Measurements from ENCODE around the gene GCLM. TPM values are rescaled to one million over a fixed set of nuclear protein-coding genes. Genes with fewer than 3 reads are reported as not detected.

Gene GCLM
- polyA plus RNA-seq, 1 donor (not counting 4 experiments of a cell fraction or from before 2014, with no cell fraction given), result 41.8 TPM

DNA sequence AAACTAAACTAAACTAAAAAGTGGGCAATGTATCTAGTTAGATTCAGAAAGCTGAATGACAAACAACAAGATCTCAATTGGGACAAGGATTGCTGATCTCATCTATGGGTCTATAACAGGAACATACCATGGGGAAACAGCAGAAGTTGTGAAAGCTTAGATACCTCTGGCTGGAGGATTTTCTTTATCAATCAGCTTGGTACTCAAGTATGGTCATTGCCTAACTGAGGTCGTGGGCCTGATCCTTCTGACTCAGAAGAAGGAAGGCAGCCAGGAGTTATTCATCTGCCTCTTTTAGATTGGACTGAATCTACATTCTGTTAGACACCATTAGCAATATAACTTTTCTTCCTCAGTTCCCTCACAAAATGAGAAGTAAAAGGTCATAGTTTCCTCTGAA, 69.9 kb downstream of the GCLM start:
- Histone ChIP-seq H3K4me3 (ENCODE audit: control insufficient read depth in 2 of 3, extremely low read depth in 1 of 3, insufficient read depth in 2 of 3, low read depth in 1 of 3, low read length in 3 of 3) (no peak overlapping the region), H3K36me3 (ENCODE audit: control insufficient read depth in 2 of 2, extremely low read depth in 1 of 2, insufficient read depth in 2 of 2, low read length in 2 of 2) (no peaks in the 10 kb centered on the region), H3K9me3 (ENCODE audit: control insufficient read depth, low read depth, low read length) (no peaks in the 10 kb centered on the region), H3K4me1 (ENCODE audit: control insufficient read depth, extremely low read depth, insufficient read depth, low read length) (no peaks in the 10 kb centered on the region), H3K9me1 (ENCODE audit: control insufficient read depth, extremely low read depth, insufficient read depth, low read length) (no peaks in the 10 kb centered on the region), H3K27me3 (ENCODE audit: control insufficient read depth, extremely low read depth, insufficient read depth, low read length) (no peaks in the 10 kb centered on the region), H4K20me1 (ENCODE audit: control insufficient read depth, extremely low read depth, insufficient read depth, low read length) (no peaks in the 10 kb centered on the region), H3K4me2 (ENCODE audit: control insufficient read depth, extremely low read depth, insufficient read depth, low read depth, low read length) (no peak overlapping the region), H3K27ac (ENCODE audit: control insufficient read depth, insufficient read depth, low read length) (no peak overlapping the region), H3K9ac (ENCODE audit: control insufficient read depth, extremely low read depth, insufficient read depth, low read length) (no peak overlapping the region), H3K79me2 (ENCODE audit: control insufficient read depth, insufficient read depth, low read length) (no peaks in the 10 kb centered on the region), H2AFZ (ENCODE audit: control insufficient read depth, low read length) (no peak overlapping the region)
- DNase-seq (ENCODE audit: low read depth, low spot score) (no peak), FAIRE-seq (peak; percentile 60)
- TF ChIP-seq, protein P1, sequence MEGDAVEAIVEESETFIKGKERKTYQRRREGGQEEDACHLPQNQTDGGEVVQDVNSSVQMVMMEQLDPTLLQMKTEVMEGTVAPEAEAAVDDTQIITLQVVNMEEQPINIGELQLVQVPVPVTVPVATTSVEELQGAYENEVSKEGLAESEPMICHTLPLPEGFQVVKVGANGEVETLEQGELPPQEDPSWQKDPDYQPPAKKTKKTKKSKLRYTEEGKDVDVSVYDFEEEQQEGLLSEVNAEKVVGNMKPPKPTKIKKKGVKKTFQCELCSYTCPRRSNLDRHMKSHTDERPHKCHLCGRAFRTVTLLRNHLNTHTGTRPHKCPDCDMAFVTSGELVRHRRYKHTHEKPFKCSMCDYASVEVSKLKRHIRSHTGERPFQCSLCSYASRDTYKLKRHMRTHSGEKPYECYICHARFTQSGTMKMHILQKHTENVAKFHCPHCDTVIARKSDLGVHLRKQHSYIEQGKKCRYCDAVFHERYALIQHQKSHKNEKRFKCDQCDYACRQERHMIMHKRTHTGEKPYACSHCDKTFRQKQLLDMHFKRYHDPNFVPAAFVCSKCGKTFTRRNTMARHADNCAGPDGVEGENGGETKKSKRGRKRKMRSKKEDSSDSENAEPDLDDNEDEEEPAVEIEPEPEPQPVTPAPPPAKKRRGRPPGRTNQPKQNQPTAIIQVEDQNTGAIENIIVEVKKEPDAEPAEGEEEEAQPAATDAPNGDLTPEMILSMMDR (optimal IDR thresholded peaks at IDR 0.05 in 1 of 3, IDR thresholded peaks at IDR 0.05 in 1 of 3, conservative IDR thresholded peaks at IDR 0.05 in 1 of 3; ENCODE audit: extremely low read depth in 1 of 3, insufficient read depth in 2 of 3, low read length in 3 of 3), result no peak
- TF ChIP-seq EZH2 (IDR thresholded peaks at IDR 0.05; ENCODE audit: low read length), result no peak
- dilution Hi-C loops (cut with MboI; ENCODE audit: extremely low pct_ligation_motif_present, low sequenced_read_pairs), result no loop called here

DNA sequence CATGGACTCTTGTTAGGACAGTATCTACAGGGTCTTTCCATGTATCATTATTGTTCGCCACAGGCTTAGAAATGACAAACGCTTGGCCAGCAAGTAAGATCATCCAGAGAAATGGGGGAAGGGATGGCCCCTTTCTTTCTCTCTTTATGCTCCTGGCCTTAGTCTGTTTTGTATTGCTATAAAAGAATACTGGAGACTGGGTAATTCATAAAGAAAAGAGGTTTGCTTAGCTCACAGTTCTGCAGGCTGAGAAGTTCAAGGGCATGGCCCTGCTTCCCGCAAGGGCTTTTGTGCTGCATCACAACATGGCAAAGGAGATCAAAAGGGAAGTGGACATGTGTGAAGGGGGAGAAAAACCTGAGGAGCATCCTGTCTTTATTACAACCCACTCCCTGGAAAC, 71.3 kb downstream of the GCLM start:
- Histone ChIP-seq H3K79me2 (ENCODE audit: control insufficient read depth, insufficient read depth, low read length) (no peaks in the 10 kb centered on the region), H3K36me3 (ENCODE audit: control insufficient read depth in 2 of 2, extremely low read depth in 1 of 2, insufficient read depth in 2 of 2, low read length in 2 of 2) (no peaks in the 10 kb centered on the region), H3K27me3 (ENCODE audit: control insufficient read depth, extremely low read depth, insufficient read depth, low read length) (no peaks in the 10 kb centered on the region), H3K9me3 (ENCODE audit: control insufficient read depth, low read depth, low read length) (no peaks in the 10 kb centered on the region), H2AFZ (ENCODE audit: control insufficient read depth, low read length) (no peak overlapping the region), H3K27ac (ENCODE audit: control insufficient read depth, insufficient read depth, low read length) (no peak overlapping the region), H3K4me3 (ENCODE audit: control insufficient read depth in 2 of 3, extremely low read depth in 1 of 3, insufficient read depth in 2 of 3, low read depth in 1 of 3, low read length in 3 of 3) (no peak overlapping the region), H3K9ac (ENCODE audit: control insufficient read depth, extremely low read depth, insufficient read depth, low read length) (no peak overlapping the region), H3K9me1 (ENCODE audit: control insufficient read depth, extremely low read depth, insufficient read depth, low read length) (no peaks in the 10 kb centered on the region), H3K4me2 (ENCODE audit: control insufficient read depth, extremely low read depth, insufficient read depth, low read depth, low read length) (no peak overlapping the region), H3K4me1 (ENCODE audit: control insufficient read depth, extremely low read depth, insufficient read depth, low read length) (no peaks in the 10 kb centered on the region), H4K20me1 (ENCODE audit: control insufficient read depth, extremely low read depth, insufficient read depth, low read length) (no peaks in the 10 kb centered on the region)
- TF ChIP-seq, protein P1 (optimal IDR thresholded peaks at IDR 0.05 in 1 of 3, IDR thresholded peaks at IDR 0.05 in 1 of 3, conservative IDR thresholded peaks at IDR 0.05 in 1 of 3; ENCODE audit: extremely low read depth in 1 of 3, insufficient read depth in 2 of 3, low read length in 3 of 3), result no peak
- no peak for FAIRE-seq
- DNase-seq (ENCODE audit: low read depth, low spot score), result no peak
- dilution Hi-C loops (cut with MboI; ENCODE audit: extremely low pct_ligation_motif_present, low sequenced_read_pairs), result no loop called here

Small RNA genes within 50 kb of the gene (small RNA-seq; reads per million reads assigned to genes)
- gene AL117351.2 (ENCODE audit: insufficient read length in 3 of 3, low read depth in 3 of 3, low replicate concordance in 1 of 3) (0 reads per million in 3 experiments), gene MIR760 (ENCODE audit: insufficient read length in 3 of 3, low read depth in 3 of 3, low replicate concordance in 1 of 3) (0 reads per million in 3 experiments)

Other genes with a start within 250 kb of the GCLM start
- gene BCAR3, start 227.6 kb downstream of the GCLM start, polyA plus RNA-seq, result 51.2 to 95.4 TPM (median 77.2 TPM) in 3 replicates
- gene DNTTIP2, start 30.2 kb downstream of the GCLM start, polyA plus RNA-seq, result 28.0 to 46.2 TPM (median 32.7 TPM) in 3 replicates
- gene ABCA4, start 211.7 kb upstream of the GCLM start, polyA plus RNA-seq, result 0.02 to 0.09 TPM (median 0.04 TPM) in 3 replicates